Esophagus muscularis mucosa (tissue), 4 donors: ENCODE results near the gene ZCCHC8.
A peak's percentile ranks its signal among the peaks of the same experiment; 100 is the strongest.

ENCODE experiments used
- CTCF ChIP-seq, 3 experiments: fragments of 200-600 bp in 2 of 3; fragments of 450-650 bp in 1 of 3; sonication (generic) in 2 of 3; IDR thresholded peaks; one replicate each; pipeline ENCODE4 v1.5.1; 2017 to 2019; ENCODE audit warnings: antibody characterized with exemption in 3 of 3, mild to moderate bottlenecking in 2 of 3, moderate library complexity in 1 of 3
- EP300 ChIP-seq: sonication (generic); formaldehyde crosslinking; IDR thresholded peaks from one replicate; pipeline ENCODE4 v1.6.1; 2017; ENCODE audit warnings: antibody characterized with exemption
- POLR2AphosphoS5 ChIP-seq, 2 donors: sonication (generic); formaldehyde crosslinking; IDR thresholded peaks; one replicate each; pipeline ENCODE4 v1.6.1; 2017; ENCODE audit warnings: antibody characterized with exemption in 2 of 2

GRCh38 chr12:122449317-122449716 lies 51.4 kb downstream of the ZCCHC8 start:
- TF ChIP-seq CTCF (IDR thresholded peaks at IDR 0.05) (no peak), POLR2AphosphoS5 (IDR thresholded peaks at IDR 0.05) (peak in 1 of 2 donors; percentile 14), EP300 (no peak)
